HEK293T (cell line): ENCODE data around the gene PAPOLG.

Experiments
- ARNT ChIP-seq: fragments of 450-650 bp; IDR thresholded peaks from 2 replicates; pipeline ENCODE4 v1.6.1; 2017; ENCODE audit warnings: mild to moderate bottlenecking
- BHLHE40 ChIP-seq: fragments of 450-650 bp; IDR thresholded peaks from 2 replicates; pipeline ENCODE4 v1.6.1; 2016; ENCODE audit warnings: mild to moderate bottlenecking, moderate library complexity, borderline replicate concordance
- ELF4 ChIP-seq: fragments of 450-650 bp; IDR thresholded peaks from 2 replicates; pipeline ENCODE4 v1.6.1; 2017; ENCODE audit warnings: antibody characterized with exemption
- FOXA1 ChIP-seq: fragments of 450-650 bp; IDR thresholded peaks from 2 replicates; pipeline ENCODE4 v1.6.1; 2016; ENCODE audit warnings: mild to moderate bottlenecking
- FOXK2 ChIP-seq: fragments of 450-650 bp; IDR thresholded peaks from 2 replicates; pipeline ENCODE4 v1.6.1; 2016; ENCODE audit warnings: mild to moderate bottlenecking
- FOXM1 ChIP-seq: fragments of 450-650 bp; IDR thresholded peaks from 2 replicates; pipeline ENCODE4 v1.6.1; 2017; ENCODE audit warnings: mild to moderate bottlenecking, borderline replicate concordance
- HDGF ChIP-seq: fragments of 450-650 bp; IDR thresholded peaks from 2 replicates; pipeline ENCODE4 v1.6.1; 2017; ENCODE audit warnings: antibody characterized with exemption, borderline replicate concordance
- NFRKB ChIP-seq: fragments of 450-650 bp; IDR thresholded peaks from 2 replicates; pipeline ENCODE4 v1.6.1; 2016; ENCODE audit warnings: mild to moderate bottlenecking, moderate library complexity
- SP1 ChIP-seq: fragments of 450-650 bp; IDR thresholded peaks from 2 replicates; pipeline ENCODE4 v1.6.1; 2017
- SUZ12 ChIP-seq: fragments of 450-650 bp; IDR thresholded peaks from 2 replicates; pipeline ENCODE4 v1.6.1; 2016; ENCODE audit warnings: mild to moderate bottlenecking
- TARDBP ChIP-seq: fragments of 450-650 bp; IDR thresholded peaks from 2 replicates; pipeline ENCODE4 v1.6.1; 2016
- ZNF384 ChIP-seq: fragments of 450-650 bp; IDR thresholded peaks from 2 replicates; pipeline ENCODE4 v1.6.1; 2016
- TF ChIP-seq, protein P1 (sequence below): fragments of 450-650 bp; IDR thresholded peaks from 2 replicates; pipeline ENCODE4 v1.6.1; 2016

DNA sequence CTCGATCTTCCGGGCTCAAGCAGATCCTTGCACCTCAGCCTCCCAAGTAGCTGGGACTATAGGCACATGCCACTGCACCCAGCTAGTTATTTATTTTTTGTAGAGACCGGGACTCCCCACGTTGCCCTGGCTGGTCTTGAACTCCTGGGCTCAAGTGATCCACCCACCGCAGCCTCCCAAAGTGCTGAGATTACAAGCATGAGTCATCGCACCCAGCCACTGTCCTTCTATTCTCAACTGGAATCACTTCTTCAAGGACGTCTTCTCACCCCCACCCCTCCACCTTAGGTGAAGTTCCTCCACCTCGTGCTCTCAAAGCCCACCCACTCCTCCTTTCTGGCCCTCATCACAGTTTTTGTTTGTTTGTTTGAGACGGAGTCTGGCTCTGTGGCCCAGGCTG lies 71.3 kb downstream of the PAPOLG start:
- TF ChIP-seq FOXA1 (no peak), BHLHE40 (no peak), ARNT (no peak), SP1 (no peak), ZNF384 (no peak), HDGF (no peak), TARDBP (no peak), FOXK2 (no peak), ELF4 (no peak), NFRKB (no peak), FOXM1 (no peak), SUZ12 (no peak)
- TF ChIP-seq, protein P1, sequence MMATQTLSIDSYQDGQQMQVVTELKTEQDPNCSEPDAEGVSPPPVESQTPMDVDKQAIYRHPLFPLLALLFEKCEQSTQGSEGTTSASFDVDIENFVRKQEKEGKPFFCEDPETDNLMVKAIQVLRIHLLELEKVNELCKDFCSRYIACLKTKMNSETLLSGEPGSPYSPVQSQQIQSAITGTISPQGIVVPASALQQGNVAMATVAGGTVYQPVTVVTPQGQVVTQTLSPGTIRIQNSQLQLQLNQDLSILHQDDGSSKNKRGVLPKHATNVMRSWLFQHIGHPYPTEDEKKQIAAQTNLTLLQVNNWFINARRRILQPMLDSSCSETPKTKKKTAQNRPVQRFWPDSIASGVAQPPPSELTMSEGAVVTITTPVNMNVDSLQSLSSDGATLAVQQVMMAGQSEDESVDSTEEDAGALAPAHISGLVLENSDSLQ: no peak
